ENCODE data around the gene DGUOK.

DNA sequence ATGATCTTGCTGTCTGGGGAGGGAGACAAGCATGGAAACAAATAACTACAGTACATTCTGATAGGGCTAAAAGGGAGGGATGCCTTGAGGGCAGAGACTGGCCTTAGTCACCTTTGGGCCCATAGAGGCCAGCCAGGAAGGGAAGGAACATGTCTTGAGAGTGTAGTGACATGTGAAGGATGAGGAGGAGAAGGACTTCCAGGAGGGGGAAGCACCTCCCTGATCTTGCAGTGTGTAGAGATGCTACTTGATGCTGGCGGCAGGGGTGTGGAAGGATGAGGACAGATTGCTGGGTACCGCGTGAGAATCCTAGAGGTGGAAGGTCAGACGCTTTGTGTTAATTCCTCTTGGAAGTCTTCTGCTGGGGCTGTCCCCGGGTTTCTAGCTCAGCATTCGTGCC lies 71.1 kb downstream of the DGUOK start:
- TF ChIP-seq POLR2A (IDR thresholded peaks at IDR 0.05; ENCODE audit: low read depth, low read length) = no peak
- TF ChIP-seq POLR2AphosphoS5 (IDR thresholded peaks at IDR 0.05; ENCODE audit: low read depth, low read length) = no peak

All from GM12892 (cell line).